NCI-H446 (cell line): ENCODE measurements around the gene ITGA6.

ENCODE experiments used
- DNase-seq, 2 experiments: peaks; one replicate each; lab custom pipeline; 2025; lab: John Stamatoyannopoulos, UW

ITGA6 gene

GRCh38 chr2:172440795-172441194 lies 13.4 kb downstream of the ITGA6 start:
- DNase-seq = no peak

GRCh38 chr2:172442072-172442895 lies 14.9 kb downstream of the ITGA6 start:
- DNase-seq = no peak

GRCh38 chr2:172445851-172446250 lies 18.5 kb downstream of the ITGA6 start:
- no peak for DNase-seq

- no peak for DNase-seq
Measured at GRCh38 chr2:172446474-172447063, 19.2 kb downstream of the ITGA6 start.

GRCh38 chr2:172447811-172448493 lies 20.6 kb downstream of the ITGA6 start:
- DNase-seq = no peak

- DNase-seq = no peak
Measured at GRCh38 chr2:172448544-172449267, 21.3 kb downstream of the ITGA6 start.

- DNase-seq = no peak
Measured at GRCh38 chr2:172449911-172450550, 22.6 kb downstream of the ITGA6 start.

- no peak for DNase-seq
Measured at GRCh38 chr2:172451923-172452322, 24.5 kb downstream of the ITGA6 start.

- no peak for DNase-seq
Measured at GRCh38 chr2:172452845-172453244, 25.5 kb downstream of the ITGA6 start.

- no peak for DNase-seq
Measured at GRCh38 chr2:172454404-172455120, 27.2 kb downstream of the ITGA6 start.

- no peak for DNase-seq
Measured at GRCh38 chr2:172455121-172455515, 27.7 kb downstream of the ITGA6 start.

- DNase-seq = no peak
Measured at GRCh38 chr2:172456002-172456401, 28.6 kb downstream of the ITGA6 start.

- no peak for DNase-seq
Measured at GRCh38 chr2:172457536-172457935, 30.1 kb downstream of the ITGA6 start.

- no peak for DNase-seq
Measured at GRCh38 chr2:172458561-172459124, 31.3 kb downstream of the ITGA6 start.

- no peak for DNase-seq
Measured at GRCh38 chr2:172460780-172461201, 33.4 kb downstream of the ITGA6 start.

GRCh38 chr2:172461591-172462372 lies 34.4 kb downstream of the ITGA6 start:
- DNase-seq = peak in 1 of 2 experiments; percentile 10

GRCh38 chr2:172462373-172462848 lies 35.0 kb downstream of the ITGA6 start:
- no peak for DNase-seq

GRCh38 chr2:172462849-172463381 lies 35.5 kb downstream of the ITGA6 start:
- no peak for DNase-seq

- DNase-seq = no peak
Measured at GRCh38 chr2:172464400-172465129, 37.2 kb downstream of the ITGA6 start.
